Vagina (tissue), 2 donors: ENCODE data around the gene WDR59. TPM values are rescaled to one million over a fixed set of nuclear protein-coding genes. Genes with fewer than 3 reads are reported as not detected.

Source experiments
- DNase-seq, 2 donors: peaks; one replicate each; pipeline ENCODE4 v3.0.0-alpha.2; 2017; ENCODE audit errors: extremely low spot score in 2 of 2
- H3K27ac ChIP-seq: fragments of 200-600 bp; sonication (generic); one replicate; pipeline ENCODE4 v1.5.1; 2019
- H3K27me3 ChIP-seq: fragments of 200-600 bp; sonication (generic); one replicate; pipeline ENCODE4 v1.5.1; 2019
- H3K36me3 ChIP-seq, 2 donors: fragments of 200-600 bp; sonication (generic); one replicate each; pipeline ENCODE4 v1.5.1; 2017 to 2019
- H3K4me1 ChIP-seq: fragments of 200-600 bp; sonication (generic); one replicate; pipeline ENCODE4 v1.5.1; 2019
- H3K4me3 ChIP-seq, 2 donors: fragments of 200-600 bp; sonication (generic); 1 replicate in 1 of 2; 2 replicates in 1 of 2; pipeline ENCODE4 v1.5.1; 2016 to 2019
- H3K9me3 ChIP-seq: fragments of 200-600 bp; sonication (generic); one replicate; pipeline ENCODE4 v1.5.1; 2019
- CTCF ChIP-seq, 3 experiments: fragments of 450-650 bp in 2 of 3; fragments of 200-600 bp in 1 of 3; sonication (generic) in 1 of 3; IDR thresholded peaks; one replicate each; pipeline ENCODE4 v1.5.1; 2017 to 2019; ENCODE audit warnings: antibody characterized with exemption in 3 of 3, mild to moderate bottlenecking in 2 of 3, moderate library complexity in 2 of 3
- POLR2A ChIP-seq, 2 donors: fragments of 450-650 bp; IDR thresholded peaks; one replicate each; pipeline ENCODE4 v1.6.1; 2017; ENCODE audit warnings: antibody characterized with exemption in 2 of 2, mild to moderate bottlenecking in 2 of 2, moderate library complexity in 2 of 2
- POLR2AphosphoS5 ChIP-seq, 2 donors: sonication (generic); formaldehyde crosslinking; IDR thresholded peaks; one replicate each; pipeline ENCODE4 v1.9.0; 2017; ENCODE audit warnings: antibody characterized with exemption in 2 of 2, mild to moderate bottlenecking in 2 of 2, low read depth in 1 of 2; ENCODE audit not compliant: insufficient read depth in 1 of 2
- intact Hi-C: fragments of 100-400 bp; cut with DNase I; formaldehyde crosslinking; loops from one replicate; pipeline ENCODE4 v1.15.1; 2023
- total RNA-seq: library from RNA; depleted of rRNA; stranded (reverse); fragments of >200 nt; gene quantifications from one replicate; pipeline ENCODE4 v1.2.3, GENCODE V29; 2016

The WDR59 gene
- total RNA-seq, 1 donor from 2014 or later = 95.3 TPM

- TF ChIP-seq CTCF (IDR thresholded peaks at IDR 0.05) (no peak), POLR2A (IDR thresholded peaks at IDR 0.05) (no peak), POLR2AphosphoS5 (IDR thresholded peaks at IDR 0.05; ENCODE audit: insufficient read depth in 1 of 2, low read depth in 1 of 2) (no peak)
- Histone ChIP-seq H3K27ac (no peak overlapping the region), H3K4me3 (no peak overlapping the region), H3K4me1 (peaks cover 29% of the 10 kb centered on the region), H3K27me3 (no peaks in the 10 kb centered on the region), H3K9me3 (no peaks in the 10 kb centered on the region), H3K36me3 (no peaks in the 10 kb centered on the region)
- DNase-seq = no peak
- intact Hi-C loops = loop anchor here (5.0 kb wide), 1 partner anchor 38 kb away; no protein-coding TSS in a partner anchor
These were observed 19.5 kb upstream of the WDR59 start for GRCh38 chr16:75004460-75004859.

- intact Hi-C loops = loop anchor here (5.0 kb wide), 1 partner anchor 38 kb away; no protein-coding TSS in a partner anchor
- DNase-seq = no peak
- Histone ChIP-seq H3K27me3 (no peaks in the 10 kb centered on the region), H3K27ac (no peak overlapping the region), H3K36me3 (no peaks in the 10 kb centered on the region), H3K4me1 (peaks cover 30% of the 10 kb centered on the region), H3K4me3 (no peak overlapping the region), H3K9me3 (no peaks in the 10 kb centered on the region)
- no peak for TF ChIP-seq CTCF (IDR thresholded peaks at IDR 0.05)
- no peak for TF ChIP-seq POLR2AphosphoS5 (IDR thresholded peaks at IDR 0.05; ENCODE audit: insufficient read depth in 1 of 2, low read depth in 1 of 2)
- TF ChIP-seq POLR2A (IDR thresholded peaks at IDR 0.05) = no peak
These were observed 19.0 kb upstream of the WDR59 start for GRCh38 chr16:75003931-75004330.

DNA sequence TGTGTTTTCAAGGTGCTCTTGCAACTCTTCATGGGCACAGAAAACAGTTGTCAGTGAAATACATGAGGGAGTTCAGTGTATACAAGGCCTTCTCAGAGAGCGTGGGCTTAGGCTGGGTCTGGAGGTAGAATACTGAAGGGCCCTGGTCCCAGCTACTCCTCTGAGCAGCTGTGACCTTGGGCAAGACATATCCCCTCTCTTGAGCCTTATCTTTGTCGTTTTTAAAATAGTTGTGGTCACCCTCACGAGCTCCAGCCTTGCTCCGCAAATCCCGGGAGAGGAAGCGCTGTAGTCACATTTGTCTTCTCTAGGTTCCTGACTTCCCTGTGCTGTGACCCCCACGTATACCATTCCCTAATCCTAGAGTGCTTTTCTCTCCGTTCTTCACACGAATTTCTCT is 17.6 kb upstream of the WDR59 start:
- no peaks in the 10 kb centered on the region for H3K36me3 ChIP-seq
- DNase-seq = no peak
- H3K27me3 ChIP-seq = no peaks in the 10 kb centered on the region
- peaks cover 36% of the 10 kb centered on the region for H3K4me1 ChIP-seq
- H3K27ac ChIP-seq = no peak overlapping the region
- TF ChIP-seq POLR2A (IDR thresholded peaks at IDR 0.05) (no peak), CTCF (IDR thresholded peaks at IDR 0.05) (no peak)
- intact Hi-C loops = loop anchor here (5.0 kb wide), 1 partner anchor 40 kb away; no protein-coding TSS in a partner anchor
- no peaks in the 10 kb centered on the region for H3K9me3 ChIP-seq
- H3K4me3 ChIP-seq = no peak overlapping the region

DNA sequence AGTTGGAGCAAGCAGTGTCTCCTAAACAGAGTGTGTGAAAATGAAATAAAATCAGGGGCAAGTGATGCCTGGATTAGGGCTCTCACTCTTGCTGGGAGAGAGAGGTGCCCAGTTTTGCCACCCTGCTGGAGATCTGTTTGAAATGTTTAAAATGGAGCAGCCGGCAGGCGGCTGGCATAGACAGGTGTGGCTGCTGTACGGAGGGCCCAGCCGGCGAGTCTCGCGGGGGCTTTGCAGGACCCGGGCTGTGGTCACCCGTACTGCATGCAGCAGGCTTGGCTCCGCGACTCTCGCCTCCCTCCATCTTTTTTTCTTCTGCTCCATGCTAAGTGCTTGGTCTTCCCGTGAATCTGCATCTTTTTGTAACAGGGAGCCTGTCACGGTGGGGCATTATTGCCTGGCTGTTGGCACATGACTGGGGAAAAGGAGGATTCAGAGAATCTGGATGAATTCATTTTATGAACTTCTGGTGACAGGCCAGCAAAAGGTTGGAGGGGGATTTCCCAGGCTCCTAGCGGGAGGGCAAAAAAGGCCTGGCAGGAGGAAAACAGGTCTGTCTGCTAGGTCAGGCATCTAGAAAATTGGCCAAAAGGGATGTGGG is 15.7 kb upstream of the WDR59 start:
- H3K4me1 ChIP-seq = peaks cover 36% of the 10 kb centered on the region
- no peak for TF ChIP-seq CTCF (IDR thresholded peaks at IDR 0.05)
- TF ChIP-seq POLR2A (IDR thresholded peaks at IDR 0.05) = no peak
- no peak for TF ChIP-seq POLR2AphosphoS5 (IDR thresholded peaks at IDR 0.05; ENCODE audit: insufficient read depth in 1 of 2, low read depth in 1 of 2)
- intact Hi-C loops = loop anchor here (5.0 kb wide), 1 partner anchor 42 kb away; no protein-coding TSS in a partner anchor

More for the DNA sequence above, 15.7 kb upstream of the WDR59 start:
- Histone ChIP-seq H3K36me3 (no peaks in the 10 kb centered on the region), H3K27me3 (no peaks in the 10 kb centered on the region), H3K9me3 (no peaks in the 10 kb centered on the region), H3K4me3 (peak overlapping the region; percentile 76 to 78), H3K27ac (peak overlapping the region; percentile 84)
- DNase-seq = no peak
